Measurements from ENCODE around the gene WDR43.
"Not testable (repeated sequence)": the region's sequence is repeated elsewhere in the genome, so short reads cannot be mapped to it uniquely, and the experiment has no call there.

Gene WDR43

GRCh38 chr2:28977176-28977875, 82.9 kb downstream of the WDR43 start:
- DNase-seq (ENCODE audit: insufficient read length, low spot score), result no peak
- FAIRE-seq, result no peak
- TF ChIP-seq CTCF (IDR thresholded peaks at IDR 0.05; ENCODE audit: insufficient read depth, missing control alignments), result no peak

- FAIRE-seq, result not testable (repeated sequence)
Observed at GRCh38 chr2:28978001-28978400, 83.5 kb downstream of the WDR43 start.

GRCh38 chr2:28978606-28979005, 84.1 kb downstream of the WDR43 start:
- DNase-seq (ENCODE audit: insufficient read length, low spot score) (no peak), FAIRE-seq (no peak)
- TF ChIP-seq CTCF (IDR thresholded peaks at IDR 0.05; ENCODE audit: insufficient read depth, missing control alignments), result no peak

More at GRCh38 chr2:28978001-28978400, 83.5 kb downstream of the WDR43 start:
- DNase-seq (ENCODE audit: insufficient read length, low spot score), result not testable (repeated sequence)

- DNase-seq (ENCODE audit: insufficient read length, low spot score) (no peak), FAIRE-seq (no peak)
- no peak for TF ChIP-seq CTCF (IDR thresholded peaks at IDR 0.05; ENCODE audit: insufficient read depth, missing control alignments)
Observed at GRCh38 chr2:28979041-28979440, 84.6 kb downstream of the WDR43 start.

GRCh38 chr2:28979576-28980366, 85.3 kb downstream of the WDR43 start:
- no peak for TF ChIP-seq CTCF (IDR thresholded peaks at IDR 0.05; ENCODE audit: insufficient read depth, missing control alignments)
- DNase-seq (ENCODE audit: insufficient read length, low spot score) (no peak), FAIRE-seq (no peak)

GRCh38 chr2:28980368-28981015, 86.0 kb downstream of the WDR43 start:
- FAIRE-seq (no peak), DNase-seq (ENCODE audit: insufficient read length, low spot score) (no peak)
- no peak for TF ChIP-seq CTCF (IDR thresholded peaks at IDR 0.05; ENCODE audit: insufficient read depth, missing control alignments)

GRCh38 chr2:28981016-28981441, 86.6 kb downstream of the WDR43 start, which contains the start of gene TOGARAM2:
Gene TOGARAM2, plus strand, starts transcription at chr2:28981298. Its CDS starts 13,537 bp downstream, at chr2:28994835.
- FAIRE-seq, result no peak
- no peak for DNase-seq (ENCODE audit: insufficient read length, low spot score)
- no peak for TF ChIP-seq CTCF (IDR thresholded peaks at IDR 0.05; ENCODE audit: insufficient read depth, missing control alignments)

All from D721Med (cell line).